Measurements from ENCODE around the gene ANXA3. TPM values are rescaled to one million over a fixed set of nuclear protein-coding genes. Genes with fewer than 3 reads are reported as not detected.

Gene ANXA3
- polyA plus RNA-seq, 1 donor from 2014 or later = 0.27 TPM

DNA sequence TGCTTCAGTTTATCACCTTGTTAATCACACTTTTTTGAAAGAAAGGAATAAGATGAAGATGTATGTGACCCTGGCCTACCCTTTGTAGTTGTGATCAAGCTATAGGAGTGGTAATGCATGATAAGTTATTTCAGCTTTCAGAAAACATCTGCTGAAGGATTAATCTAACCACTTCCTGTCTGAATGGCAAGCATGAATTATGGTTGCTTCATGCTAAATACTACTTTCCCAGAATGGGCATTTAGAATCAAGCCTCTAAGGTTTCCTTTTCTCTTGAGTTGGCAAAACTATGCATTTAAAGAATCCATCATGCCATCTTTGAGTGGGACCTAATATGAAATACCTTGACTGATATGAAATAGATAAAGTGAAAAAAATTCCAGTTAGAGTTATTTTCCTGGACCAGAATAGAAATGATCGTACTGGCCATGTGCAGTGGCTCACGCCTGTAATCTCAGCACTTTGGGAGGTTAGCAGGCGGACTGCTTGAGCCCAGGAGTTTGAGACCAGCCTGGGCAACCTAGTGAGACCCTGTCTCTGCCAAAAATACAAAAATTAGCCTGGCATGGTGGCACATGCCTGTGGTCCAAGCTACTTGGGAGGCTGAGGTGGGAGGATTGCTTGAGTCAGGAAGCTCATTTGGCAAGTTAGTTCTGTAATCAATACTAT, 59.1 kb downstream of the ANXA3 start:
- Histone ChIP-seq H3K4me3 (ENCODE audit: low read length) (no peak overlapping the region), H3K79me2 (replicated peaks; ENCODE audit: insufficient read depth, low read length) (no peaks in the 10 kb centered on the region), H3K27ac (ENCODE audit: low read length) (no peak overlapping the region), H3K9me3 (ENCODE audit: low read length) (no peaks in the 10 kb centered on the region), H3K9ac (ENCODE audit: low read length) (no peak overlapping the region), H3K27me3 (ENCODE audit: insufficient read depth, low read depth, low read length) (no peaks in the 10 kb centered on the region), H3F3A (ENCODE audit: insufficient read depth, low read length, poor library complexity, severe bottlenecking) (no peaks in the 10 kb centered on the region), H3K36me3 (ENCODE audit: insufficient read depth, low read length) (no peaks in the 10 kb centered on the region), H3K4me2 (ENCODE audit: low read length) (no peak overlapping the region), H4K20me1 (ENCODE audit: insufficient read depth) (no peaks in the 10 kb centered on the region), H2AFZ (ENCODE audit: low read depth, low read length) (no peak overlapping the region), H3K9me2 (ENCODE audit: insufficient read depth, low read length) (no peaks in the 10 kb centered on the region)
- TF ChIP-seq RAD21 (conservative IDR thresholded peaks at IDR 0.05) (no peak), EP300 (conservative IDR thresholded peaks at IDR 0.05; ENCODE audit: poor library complexity, severe bottlenecking) (no peak)
- TF ChIP-seq, protein P1, sequence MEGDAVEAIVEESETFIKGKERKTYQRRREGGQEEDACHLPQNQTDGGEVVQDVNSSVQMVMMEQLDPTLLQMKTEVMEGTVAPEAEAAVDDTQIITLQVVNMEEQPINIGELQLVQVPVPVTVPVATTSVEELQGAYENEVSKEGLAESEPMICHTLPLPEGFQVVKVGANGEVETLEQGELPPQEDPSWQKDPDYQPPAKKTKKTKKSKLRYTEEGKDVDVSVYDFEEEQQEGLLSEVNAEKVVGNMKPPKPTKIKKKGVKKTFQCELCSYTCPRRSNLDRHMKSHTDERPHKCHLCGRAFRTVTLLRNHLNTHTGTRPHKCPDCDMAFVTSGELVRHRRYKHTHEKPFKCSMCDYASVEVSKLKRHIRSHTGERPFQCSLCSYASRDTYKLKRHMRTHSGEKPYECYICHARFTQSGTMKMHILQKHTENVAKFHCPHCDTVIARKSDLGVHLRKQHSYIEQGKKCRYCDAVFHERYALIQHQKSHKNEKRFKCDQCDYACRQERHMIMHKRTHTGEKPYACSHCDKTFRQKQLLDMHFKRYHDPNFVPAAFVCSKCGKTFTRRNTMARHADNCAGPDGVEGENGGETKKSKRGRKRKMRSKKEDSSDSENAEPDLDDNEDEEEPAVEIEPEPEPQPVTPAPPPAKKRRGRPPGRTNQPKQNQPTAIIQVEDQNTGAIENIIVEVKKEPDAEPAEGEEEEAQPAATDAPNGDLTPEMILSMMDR (IDR thresholded peaks at IDR 0.05; ENCODE audit: poor library complexity, severe bottlenecking) = no peak
- TF ChIP-seq, protein P2, sequence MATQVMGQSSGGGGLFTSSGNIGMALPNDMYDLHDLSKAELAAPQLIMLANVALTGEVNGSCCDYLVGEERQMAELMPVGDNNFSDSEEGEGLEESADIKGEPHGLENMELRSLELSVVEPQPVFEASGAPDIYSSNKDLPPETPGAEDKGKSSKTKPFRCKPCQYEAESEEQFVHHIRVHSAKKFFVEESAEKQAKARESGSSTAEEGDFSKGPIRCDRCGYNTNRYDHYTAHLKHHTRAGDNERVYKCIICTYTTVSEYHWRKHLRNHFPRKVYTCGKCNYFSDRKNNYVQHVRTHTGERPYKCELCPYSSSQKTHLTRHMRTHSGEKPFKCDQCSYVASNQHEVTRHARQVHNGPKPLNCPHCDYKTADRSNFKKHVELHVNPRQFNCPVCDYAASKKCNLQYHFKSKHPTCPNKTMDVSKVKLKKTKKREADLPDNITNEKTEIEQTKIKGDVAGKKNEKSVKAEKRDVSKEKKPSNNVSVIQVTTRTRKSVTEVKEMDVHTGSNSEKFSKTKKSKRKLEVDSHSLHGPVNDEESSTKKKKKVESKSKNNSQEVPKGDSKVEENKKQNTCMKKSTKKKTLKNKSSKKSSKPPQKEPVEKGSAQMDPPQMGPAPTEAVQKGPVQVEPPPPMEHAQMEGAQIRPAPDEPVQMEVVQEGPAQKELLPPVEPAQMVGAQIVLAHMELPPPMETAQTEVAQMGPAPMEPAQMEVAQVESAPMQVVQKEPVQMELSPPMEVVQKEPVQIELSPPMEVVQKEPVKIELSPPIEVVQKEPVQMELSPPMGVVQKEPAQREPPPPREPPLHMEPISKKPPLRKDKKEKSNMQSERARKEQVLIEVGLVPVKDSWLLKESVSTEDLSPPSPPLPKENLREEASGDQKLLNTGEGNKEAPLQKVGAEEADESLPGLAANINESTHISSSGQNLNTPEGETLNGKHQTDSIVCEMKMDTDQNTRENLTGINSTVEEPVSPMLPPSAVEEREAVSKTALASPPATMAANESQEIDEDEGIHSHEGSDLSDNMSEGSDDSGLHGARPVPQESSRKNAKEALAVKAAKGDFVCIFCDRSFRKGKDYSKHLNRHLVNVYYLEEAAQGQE (IDR thresholded peaks at IDR 0.05; ENCODE audit: borderline replicate concordance) = no peak

DNA sequence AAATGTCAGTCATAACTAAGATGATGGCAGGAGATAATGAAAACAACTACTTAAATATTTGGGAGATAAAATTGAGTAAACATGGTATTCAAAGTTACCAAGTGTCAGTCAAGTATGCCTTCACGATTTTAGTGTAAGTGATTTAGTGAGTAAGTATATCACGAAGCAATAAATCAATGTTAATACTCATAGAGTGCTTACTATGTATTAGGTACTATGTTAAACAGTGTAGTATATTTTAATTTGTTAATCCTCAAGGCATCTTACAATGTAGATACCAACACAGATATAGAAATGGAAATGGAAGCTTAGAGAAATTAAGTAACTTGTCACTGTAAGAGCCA, 59.6 kb downstream of the ANXA3 start:
- Histone ChIP-seq H3K79me2 (replicated peaks; ENCODE audit: insufficient read depth, low read length) (no peaks in the 10 kb centered on the region), H3K27me3 (ENCODE audit: insufficient read depth, low read depth, low read length) (no peaks in the 10 kb centered on the region), H3K4me2 (ENCODE audit: low read length) (no peak overlapping the region), H3K9ac (ENCODE audit: low read length) (no peak overlapping the region), H3K9me2 (ENCODE audit: insufficient read depth, low read length) (no peaks in the 10 kb centered on the region), H3K4me3 (ENCODE audit: low read length) (no peak overlapping the region), H2AFZ (ENCODE audit: low read depth, low read length) (no peak overlapping the region), H3K36me3 (ENCODE audit: insufficient read depth, low read length) (no peaks in the 10 kb centered on the region), H4K20me1 (ENCODE audit: insufficient read depth) (no peaks in the 10 kb centered on the region), H3K27ac (ENCODE audit: low read length) (no peak overlapping the region), H3F3A (ENCODE audit: insufficient read depth, low read length, poor library complexity, severe bottlenecking) (no peaks in the 10 kb centered on the region), H3K9me3 (ENCODE audit: low read length) (no peaks in the 10 kb centered on the region)
- TF ChIP-seq EZH2 (IDR thresholded peaks at IDR 0.05; ENCODE audit: borderline replicate concordance, insufficient read depth, low read length, poor library complexity, severe bottlenecking) (no peak), POLR2AphosphoS5 (IDR thresholded peaks at IDR 0.05) (no peak), RAD21 (conservative IDR thresholded peaks at IDR 0.05) (no peak), TAF1 (IDR thresholded peaks at IDR 0.05; ENCODE audit: low read depth) (no peak), MXI1 (conservative IDR thresholded peaks at IDR 0.05; ENCODE audit: poor library complexity, severe bottlenecking) (no peak), SMC3 (conservative IDR thresholded peaks at IDR 0.05; ENCODE audit: poor library complexity) (no peak)
- TF ChIP-seq, protein P2 (IDR thresholded peaks at IDR 0.05; ENCODE audit: borderline replicate concordance) = no peak

All from neural cell (in vitro differentiated cells).